Osteocyte (in vitro differentiated cells): ENCODE results near the gene ALG6. TPM values are rescaled to one million over a fixed set of nuclear protein-coding genes. Genes with fewer than 3 reads are reported as not detected.

Source experiments
- DNase-seq: peaks from one replicate; pipeline ENCODE4 v3.0.0; 2021; ENCODE audit warnings: mixed read lengths; ENCODE audit not compliant: unreplicated experiment; ENCODE audit errors: extremely low spot score
- H3K27ac Mint-ChIP-seq: one replicate; pipeline ENCODE4 v1.8.0; 2021; ENCODE audit warnings: mild to moderate bottlenecking, mixed read lengths; ENCODE audit not compliant: unreplicated experiment
- H3K27me3 Mint-ChIP-seq: one replicate; pipeline ENCODE4 v1.8.0; 2021; ENCODE audit warnings: mixed read lengths; ENCODE audit not compliant: unreplicated experiment
- H3K36me3 Mint-ChIP-seq: one replicate; pipeline ENCODE4 v1.8.0; 2021; ENCODE audit warnings: mixed read lengths; ENCODE audit not compliant: unreplicated experiment
- H3K4me1 Mint-ChIP-seq: one replicate; pipeline ENCODE4 v1.8.0; 2021; ENCODE audit warnings: mixed read lengths; ENCODE audit not compliant: unreplicated experiment
- H3K4me3 Mint-ChIP-seq: one replicate; pipeline ENCODE4 v1.8.0; 2021; ENCODE audit warnings: mild to moderate bottlenecking, moderate library complexity, mixed read lengths; ENCODE audit not compliant: unreplicated experiment
- H3K9me3 Mint-ChIP-seq: one replicate; pipeline ENCODE4 v1.8.0; 2021; ENCODE audit warnings: mixed read lengths; ENCODE audit not compliant: unreplicated experiment
- total RNA-seq: library from RNA; stranded (reverse); gene quantifications from 2 replicates; pipeline ENCODE4 v1.2.1, GENCODE V29; 2021
- TF ChIP-seq, protein P1 (sequence below): fragments of 200-600 bp; sonication (generic); IDR thresholded peaks from 2 replicates; pipeline ENCODE4 v1.5.0; 2021; ENCODE audit warnings: antibody characterized with exemption, mild to moderate bottlenecking, moderate library complexity

ALG6 gene
- total RNA-seq, 1 donor from 2014 or later = 13.6 TPM

DNA sequence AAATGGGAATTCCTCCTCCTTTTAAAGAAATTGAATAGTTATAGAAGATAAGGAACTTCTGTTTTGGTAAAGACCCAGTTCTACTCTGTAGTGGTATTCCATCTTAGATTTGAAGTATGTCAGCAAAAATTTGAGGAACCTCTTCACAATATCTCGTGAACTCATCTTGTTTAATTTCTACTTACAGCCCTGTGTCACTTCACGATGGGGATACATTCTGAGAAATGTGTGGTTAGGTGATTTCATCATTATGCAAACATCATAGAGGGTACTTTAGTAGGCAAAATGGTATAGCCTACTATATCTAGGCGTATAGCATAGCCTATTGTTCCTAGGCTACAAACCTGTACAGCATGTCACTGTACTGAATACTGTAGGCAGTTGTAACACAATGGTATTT lies 36.0 kb downstream of the ALG6 start:
- no peak overlapping the region for H3K27ac Mint-ChIP-seq
- peaks cover 7% of the 10 kb centered on the region for H3K4me1 Mint-ChIP-seq
- DNase-seq = no peak
- no peaks in the 10 kb centered on the region for H3K27me3 Mint-ChIP-seq
- H3K4me3 Mint-ChIP-seq = no peak overlapping the region
- TF ChIP-seq, protein P1, sequence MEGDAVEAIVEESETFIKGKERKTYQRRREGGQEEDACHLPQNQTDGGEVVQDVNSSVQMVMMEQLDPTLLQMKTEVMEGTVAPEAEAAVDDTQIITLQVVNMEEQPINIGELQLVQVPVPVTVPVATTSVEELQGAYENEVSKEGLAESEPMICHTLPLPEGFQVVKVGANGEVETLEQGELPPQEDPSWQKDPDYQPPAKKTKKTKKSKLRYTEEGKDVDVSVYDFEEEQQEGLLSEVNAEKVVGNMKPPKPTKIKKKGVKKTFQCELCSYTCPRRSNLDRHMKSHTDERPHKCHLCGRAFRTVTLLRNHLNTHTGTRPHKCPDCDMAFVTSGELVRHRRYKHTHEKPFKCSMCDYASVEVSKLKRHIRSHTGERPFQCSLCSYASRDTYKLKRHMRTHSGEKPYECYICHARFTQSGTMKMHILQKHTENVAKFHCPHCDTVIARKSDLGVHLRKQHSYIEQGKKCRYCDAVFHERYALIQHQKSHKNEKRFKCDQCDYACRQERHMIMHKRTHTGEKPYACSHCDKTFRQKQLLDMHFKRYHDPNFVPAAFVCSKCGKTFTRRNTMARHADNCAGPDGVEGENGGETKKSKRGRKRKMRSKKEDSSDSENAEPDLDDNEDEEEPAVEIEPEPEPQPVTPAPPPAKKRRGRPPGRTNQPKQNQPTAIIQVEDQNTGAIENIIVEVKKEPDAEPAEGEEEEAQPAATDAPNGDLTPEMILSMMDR = no peak
- peaks cover 15% of the 10 kb centered on the region for H3K36me3 Mint-ChIP-seq
- no peaks in the 10 kb centered on the region for H3K9me3 Mint-ChIP-seq

GRCh38 chr1:63405021-63405420 lies 37.6 kb downstream of the ALG6 start:
- Mint-ChIP-seq H3K4me1 (peaks cover 13% of the 10 kb centered on the region), H3K27me3 (no peaks in the 10 kb centered on the region), H3K4me3 (no peak overlapping the region), H3K36me3 (peaks cover 6% of the 10 kb centered on the region), H3K9me3 (no peaks in the 10 kb centered on the region), H3K27ac (no peak overlapping the region)
- no peak for DNase-seq
- TF ChIP-seq, protein P1 = no peak

DNA sequence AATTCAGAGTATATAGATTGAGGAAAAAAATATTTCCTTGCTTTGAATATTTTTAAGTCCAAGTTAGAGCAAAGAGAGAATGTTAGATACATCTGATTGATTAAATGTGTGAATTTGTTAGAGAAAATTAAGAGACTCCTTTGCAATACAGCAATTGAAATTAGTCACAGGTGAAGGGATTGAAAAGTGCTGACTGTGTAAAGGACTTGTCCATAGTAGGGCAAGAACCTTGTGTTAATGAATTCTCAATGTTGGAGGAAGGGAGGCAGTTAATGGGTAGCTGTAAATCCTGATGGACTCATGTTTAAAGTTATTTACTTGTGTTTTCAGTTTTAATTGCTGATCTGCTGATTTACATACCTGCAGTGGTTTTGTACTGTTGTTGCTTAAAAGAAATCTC lies 38.6 kb downstream of the ALG6 start:
- H3K36me3 Mint-ChIP-seq = peaks cover 6% of the 10 kb centered on the region
- H3K4me1 Mint-ChIP-seq = peaks cover 20% of the 10 kb centered on the region
- no peak overlapping the region for H3K27ac Mint-ChIP-seq
- no peak for DNase-seq
- no peaks in the 10 kb centered on the region for H3K27me3 Mint-ChIP-seq
- no peak overlapping the region for H3K4me3 Mint-ChIP-seq
- TF ChIP-seq, protein P1 = no peak
- H3K9me3 Mint-ChIP-seq = no peaks in the 10 kb centered on the region

GRCh38 chr1:63407002-63407401 lies 39.6 kb downstream of the ALG6 start:
- Mint-ChIP-seq H3K9me3 (no peaks in the 10 kb centered on the region), H3K27ac (no peak overlapping the region), H3K27me3 (no peaks in the 10 kb centered on the region), H3K4me1 (peaks cover 30% of the 10 kb centered on the region), H3K36me3 (peaks cover 6% of the 10 kb centered on the region), H3K4me3 (no peak overlapping the region)
- no peak for DNase-seq
- TF ChIP-seq, protein P1 = no peak

DNA sequence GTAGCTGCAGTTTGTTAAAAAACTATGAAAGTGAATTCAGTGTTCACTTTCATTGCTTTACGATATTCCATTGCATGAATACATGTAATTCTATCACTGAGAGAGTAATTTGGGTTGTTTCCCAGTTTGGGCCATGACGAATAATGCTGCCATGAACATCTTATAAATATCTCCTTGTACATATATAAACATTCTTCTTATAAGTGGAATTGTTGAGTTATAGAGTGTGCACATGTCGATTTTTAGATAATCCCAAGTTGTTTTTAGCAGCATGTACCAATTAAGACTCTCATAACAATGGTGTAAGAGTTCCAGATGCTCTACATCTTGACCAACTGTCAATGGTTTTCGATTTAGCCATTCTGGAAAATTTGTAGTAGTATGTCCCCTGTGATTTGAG lies 40.9 kb downstream of the ALG6 start:
- no peaks in the 10 kb centered on the region for H3K27me3 Mint-ChIP-seq
- H3K27ac Mint-ChIP-seq = no peak overlapping the region
- H3K4me3 Mint-ChIP-seq = no peak overlapping the region
- TF ChIP-seq, protein P1 = no peak
- H3K36me3 Mint-ChIP-seq = peaks cover 7% of the 10 kb centered on the region
- no peaks in the 10 kb centered on the region for H3K9me3 Mint-ChIP-seq
- H3K4me1 Mint-ChIP-seq = peaks cover 32% of the 10 kb centered on the region
- no peak for DNase-seq
